AG20443 (cell line): ENCODE measurements around the gene PCBP3.

ENCODE experiments used
- DNase-seq: peaks from one replicate; pipeline ENCODE4 v3.0.0; 2012; ENCODE audit warnings: low spot score, mixed read lengths

Gene PCBP3

DNA sequence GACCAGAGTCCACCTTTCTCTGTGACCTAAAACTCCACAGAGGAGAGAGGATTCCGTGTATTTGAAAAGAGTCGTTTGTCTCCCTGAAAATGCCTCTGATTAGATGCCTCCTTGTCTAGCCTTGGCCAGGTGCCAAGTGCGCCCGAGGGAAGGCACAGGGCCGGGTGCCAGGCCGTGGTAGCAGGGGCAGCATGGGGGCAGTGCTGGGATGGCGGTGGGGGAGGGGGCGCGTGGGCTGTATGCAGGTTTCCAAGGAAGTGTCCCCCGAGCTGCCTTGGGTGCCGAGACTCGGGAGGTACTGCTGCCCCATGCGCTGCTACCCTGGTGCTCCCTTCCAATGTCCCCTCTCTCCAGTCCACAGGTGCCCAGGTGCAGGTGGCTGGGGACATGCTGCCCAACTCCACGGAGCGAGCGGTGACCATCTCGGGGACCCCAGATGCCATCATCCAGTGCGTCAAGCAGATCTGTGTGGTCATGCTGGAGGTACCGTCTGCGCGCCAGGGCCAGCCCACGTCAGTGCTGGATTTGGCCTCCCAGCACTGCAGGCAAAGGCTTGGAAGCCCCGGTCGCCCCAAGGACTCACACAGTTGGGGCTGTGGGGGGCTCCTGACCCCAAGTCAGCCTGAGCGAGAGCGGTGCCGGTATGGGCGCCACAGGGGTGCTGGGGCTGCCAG, 267.2 kb downstream of the PCBP3 start:
- no peak for DNase-seq

DNA sequence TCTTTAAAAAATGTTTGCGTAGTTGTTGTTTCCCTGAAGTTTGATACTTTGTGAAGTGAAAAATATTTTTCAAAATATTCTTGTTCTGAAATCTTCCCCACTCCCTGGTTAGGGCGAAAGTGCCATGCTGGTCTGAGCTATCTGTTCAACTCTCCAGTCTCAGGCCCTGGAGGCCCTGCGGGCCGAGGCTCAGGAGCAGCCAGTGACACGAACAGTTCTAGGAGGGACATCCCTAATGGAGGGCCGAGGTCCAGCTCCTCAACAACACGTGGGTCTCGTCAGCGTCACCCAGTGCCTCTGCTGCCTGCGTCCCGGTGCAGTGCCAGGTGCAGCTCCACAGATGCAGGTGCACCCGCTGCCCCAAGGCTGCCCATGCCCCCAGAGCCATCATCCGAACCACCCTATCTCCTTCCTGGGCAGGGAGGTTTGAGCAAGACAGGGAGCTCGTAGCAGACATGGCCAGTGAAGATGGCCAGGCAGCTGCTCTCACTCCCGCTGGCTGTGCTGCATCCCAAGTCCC, 268.3 kb downstream of the PCBP3 start:
- DNase-seq: no peak

DNA sequence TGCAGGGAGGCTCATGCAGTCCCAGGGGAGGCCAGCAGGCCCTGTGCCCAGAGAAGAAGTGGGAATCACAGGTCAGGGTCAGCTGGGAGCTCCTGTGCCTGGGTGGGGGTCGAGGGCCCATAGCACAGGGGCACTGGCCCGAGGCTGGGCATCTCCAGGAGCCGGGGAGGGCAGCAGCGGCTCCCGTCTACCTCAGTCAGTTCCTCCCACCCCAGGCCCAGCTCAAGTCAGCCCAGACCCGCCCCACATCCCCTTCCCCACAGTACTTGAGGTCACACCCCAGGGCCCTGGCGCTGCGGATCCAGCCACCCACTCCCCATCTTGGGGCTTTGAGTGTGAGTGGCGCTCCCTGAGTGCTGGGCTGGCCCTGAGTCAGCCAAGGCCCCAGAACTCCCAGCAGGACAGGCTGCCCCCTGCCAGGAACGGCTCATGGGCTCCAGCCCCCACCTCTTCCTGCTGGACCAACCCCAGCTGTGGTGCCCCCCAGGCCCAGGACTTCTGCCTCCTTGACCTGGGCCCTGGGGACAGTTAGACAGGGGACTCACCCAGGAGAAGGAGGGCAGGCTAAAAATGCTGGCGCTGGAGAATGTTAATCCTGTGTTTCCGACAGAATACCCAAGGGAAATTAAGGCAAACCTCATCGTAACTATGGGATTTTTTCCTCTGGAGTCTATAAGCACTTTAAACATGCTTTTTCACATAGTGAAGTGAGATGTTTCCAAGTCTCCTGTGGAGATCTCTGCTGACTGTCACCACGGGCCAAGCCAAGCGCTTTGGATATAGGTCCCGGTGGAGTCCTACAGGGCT, 269.3 kb downstream of the PCBP3 start:
- DNase-seq: no peak

DNA sequence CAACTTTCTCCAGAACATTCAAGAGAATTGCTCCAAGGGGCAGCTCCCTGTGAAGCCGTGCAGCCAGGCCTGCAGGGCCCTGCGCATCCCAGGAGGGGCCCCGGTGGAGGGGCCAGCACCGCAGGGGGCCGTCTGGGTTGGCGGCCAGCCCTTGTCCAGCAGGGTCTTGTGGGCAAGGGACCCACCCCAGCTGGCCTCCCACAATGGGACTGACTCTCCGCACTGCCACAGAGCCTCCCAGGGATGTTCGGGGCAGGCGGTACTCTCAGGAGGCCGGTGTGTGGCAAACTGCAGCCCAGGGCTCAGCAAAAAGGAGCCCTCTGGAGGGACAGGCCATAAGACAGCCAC, 269.9 kb downstream of the PCBP3 start:
- no peak for DNase-seq

DNA sequence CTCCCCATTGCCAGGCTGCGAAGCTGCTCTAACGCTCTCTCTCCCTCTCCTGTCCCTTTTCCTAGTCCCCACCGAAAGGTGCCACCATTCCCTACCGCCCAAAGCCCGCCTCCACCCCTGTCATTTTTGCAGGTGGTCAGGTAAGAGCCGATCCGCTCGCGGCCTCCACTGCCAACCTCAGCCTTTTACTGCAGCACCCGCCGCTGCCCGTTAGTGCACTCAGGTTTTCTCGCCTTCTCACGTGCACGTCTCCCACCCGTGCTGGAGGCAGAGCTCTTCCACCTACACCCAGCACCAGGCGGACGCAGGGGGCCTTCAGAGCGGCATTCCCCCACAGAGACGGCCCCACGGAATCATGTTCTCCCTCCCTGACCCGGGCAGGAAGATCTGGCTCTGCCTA, 270.4 kb downstream of the PCBP3 start:
- DNase-seq: no peak

DNA sequence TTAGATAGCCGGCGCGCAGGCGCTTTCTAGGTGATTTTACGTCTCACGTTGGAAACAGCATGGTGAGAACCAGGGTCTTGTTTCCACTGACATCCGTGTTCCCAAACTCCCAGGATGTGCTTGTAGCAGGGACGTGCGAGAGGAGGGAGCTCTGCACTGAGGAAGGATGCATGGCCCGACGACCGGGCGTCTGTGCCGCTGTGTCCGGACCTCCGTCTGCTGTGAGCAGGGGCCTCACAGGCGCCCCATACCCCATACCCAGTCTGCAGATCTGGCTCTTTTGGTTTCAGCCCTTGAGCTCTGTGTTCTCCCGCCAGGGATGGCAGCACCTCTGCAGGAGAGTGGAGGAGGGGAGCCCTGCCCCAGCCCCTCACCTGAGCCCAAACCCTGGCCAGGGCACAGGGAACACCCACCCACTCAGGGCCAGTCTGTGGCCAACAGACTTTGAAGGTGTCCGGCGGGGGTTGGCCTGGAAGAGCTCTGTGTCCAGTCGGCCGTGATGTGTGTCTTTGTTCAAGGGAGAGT, 270.9 kb downstream of the PCBP3 start:
- no peak for DNase-seq

DNA sequence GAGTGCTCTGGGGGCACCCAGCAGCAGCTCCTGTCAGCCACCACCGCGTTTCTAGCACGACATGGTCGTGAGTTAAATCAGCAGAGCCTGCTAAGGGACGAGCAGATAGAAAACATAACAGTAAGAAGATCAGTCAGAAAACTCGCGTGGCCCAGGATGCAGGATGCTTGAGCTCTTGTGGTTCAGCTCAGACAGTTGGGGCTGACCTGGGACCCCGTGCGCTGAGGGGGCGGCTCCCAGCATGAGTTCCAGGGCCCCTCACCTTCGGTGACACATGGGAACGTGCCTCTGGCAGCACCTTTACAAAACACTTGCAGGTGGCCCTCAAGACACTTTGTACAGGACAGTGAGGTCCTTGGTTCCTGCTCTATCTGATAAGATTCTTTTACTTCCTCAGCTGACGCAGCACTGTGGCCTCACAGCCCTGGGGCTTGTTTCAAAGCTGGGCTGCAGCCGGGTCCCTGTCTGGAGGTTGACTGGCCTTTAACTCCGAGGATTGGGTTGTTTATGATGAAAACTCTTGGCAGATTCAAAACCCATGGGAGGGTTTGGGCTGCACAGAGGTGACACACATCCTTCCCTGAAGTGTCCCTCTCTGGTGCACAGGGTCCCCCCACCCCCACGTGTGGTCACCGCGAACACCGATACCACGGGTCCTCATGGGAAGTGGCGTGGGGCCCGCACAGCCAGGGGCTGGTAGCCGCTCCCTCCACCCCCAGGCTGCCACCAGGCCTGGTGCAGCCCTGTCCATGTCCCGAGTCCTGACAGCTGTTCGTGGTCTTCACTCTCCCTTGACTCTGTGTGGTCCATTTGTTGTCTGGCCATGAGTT, 272.7 kb downstream of the PCBP3 start:
- DNase-seq: no peak

DNA sequence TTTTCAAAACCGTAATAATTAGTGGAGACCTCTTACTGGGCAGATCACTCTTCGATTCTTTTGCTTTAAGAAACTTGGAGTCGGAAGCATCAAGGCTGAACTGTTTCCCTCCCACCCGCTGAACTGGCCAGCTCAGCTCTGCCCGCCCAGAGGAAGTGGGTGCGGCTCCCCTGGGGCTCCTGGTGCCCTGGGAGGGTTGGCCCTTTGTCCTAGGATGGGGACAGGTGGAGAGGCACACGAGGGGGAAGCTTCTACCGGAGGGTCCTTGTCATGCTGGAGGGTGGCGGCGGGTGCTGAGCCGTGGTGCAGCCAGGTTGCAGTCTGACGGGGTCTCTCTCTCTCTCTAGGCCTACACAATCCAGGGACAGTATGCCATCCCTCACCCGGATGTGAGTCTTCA, 273.7 kb downstream of the PCBP3 start:
- no peak for DNase-seq

DNA sequence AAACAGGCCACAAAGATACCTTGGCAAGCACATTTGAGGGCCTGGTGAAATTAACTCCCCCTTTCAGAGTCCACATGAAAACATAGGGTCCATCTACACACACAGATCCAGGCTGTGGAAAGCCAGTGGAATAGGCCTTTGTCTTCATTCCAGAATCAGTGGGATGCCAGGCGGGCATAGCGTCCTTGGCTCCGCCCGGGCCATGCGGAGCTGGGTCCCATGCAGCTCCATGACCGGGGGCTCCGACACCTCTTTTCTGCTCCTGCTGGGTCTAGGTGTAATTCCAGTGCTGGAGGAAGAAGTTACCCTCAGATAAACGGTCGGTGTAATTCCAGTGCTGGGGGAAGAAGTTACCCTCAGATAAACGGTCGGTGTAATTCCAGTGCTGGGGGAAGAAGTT, 274.5 kb downstream of the PCBP3 start:
- no peak for DNase-seq

DNA sequence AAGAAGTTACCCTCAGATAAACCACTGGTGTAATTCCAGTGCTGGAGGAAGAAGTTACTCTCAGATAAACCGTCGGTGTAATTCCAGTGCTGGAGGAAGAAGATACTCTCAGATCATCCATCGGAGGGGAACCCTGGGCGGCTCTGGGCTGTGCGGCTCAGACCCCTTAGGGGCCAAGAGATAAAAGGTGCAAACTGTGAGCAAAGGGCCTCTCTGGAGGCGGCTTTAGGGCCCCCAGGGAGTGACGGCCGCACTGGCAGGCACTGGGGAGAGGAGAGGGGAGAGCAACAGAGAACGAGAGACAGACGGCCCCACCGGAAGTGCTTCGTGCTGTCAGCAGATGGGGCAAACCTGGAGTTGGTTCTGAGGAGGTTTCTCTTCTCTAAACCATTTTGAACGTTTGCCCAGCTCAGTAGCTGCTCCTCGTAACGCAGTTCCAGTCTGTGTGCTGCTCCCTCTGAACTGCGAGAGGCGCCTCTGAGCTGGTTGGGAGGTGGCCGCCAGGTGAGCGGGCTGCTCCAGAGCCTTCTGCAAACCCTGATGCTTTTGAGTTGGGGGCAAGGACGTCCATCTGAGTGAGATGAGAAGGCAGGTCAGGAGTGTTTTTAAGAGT, 275.4 kb downstream of the PCBP3 start:
- DNase-seq: no peak

DNA sequence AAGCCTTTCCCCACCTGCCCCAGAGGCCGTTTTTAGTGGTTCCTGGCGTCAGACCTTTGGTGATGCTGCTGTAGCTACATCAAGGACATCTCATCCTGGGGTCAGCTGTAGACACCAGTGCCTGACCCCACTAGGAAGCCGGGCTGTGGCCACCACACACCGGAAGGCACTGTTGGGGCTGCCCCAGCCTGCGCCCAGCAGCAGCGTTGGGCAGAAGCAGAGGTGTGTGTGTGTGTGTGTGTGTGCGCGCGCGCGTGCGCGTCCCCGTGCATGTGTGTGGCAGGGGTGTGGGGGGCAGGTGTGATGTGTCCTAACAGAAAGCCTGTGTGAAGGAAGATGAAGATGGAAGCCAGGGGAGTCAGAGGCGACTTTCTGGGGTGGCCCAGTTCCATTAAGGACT, 276.1 kb downstream of the PCBP3 start:
- no peak for DNase-seq

DNA sequence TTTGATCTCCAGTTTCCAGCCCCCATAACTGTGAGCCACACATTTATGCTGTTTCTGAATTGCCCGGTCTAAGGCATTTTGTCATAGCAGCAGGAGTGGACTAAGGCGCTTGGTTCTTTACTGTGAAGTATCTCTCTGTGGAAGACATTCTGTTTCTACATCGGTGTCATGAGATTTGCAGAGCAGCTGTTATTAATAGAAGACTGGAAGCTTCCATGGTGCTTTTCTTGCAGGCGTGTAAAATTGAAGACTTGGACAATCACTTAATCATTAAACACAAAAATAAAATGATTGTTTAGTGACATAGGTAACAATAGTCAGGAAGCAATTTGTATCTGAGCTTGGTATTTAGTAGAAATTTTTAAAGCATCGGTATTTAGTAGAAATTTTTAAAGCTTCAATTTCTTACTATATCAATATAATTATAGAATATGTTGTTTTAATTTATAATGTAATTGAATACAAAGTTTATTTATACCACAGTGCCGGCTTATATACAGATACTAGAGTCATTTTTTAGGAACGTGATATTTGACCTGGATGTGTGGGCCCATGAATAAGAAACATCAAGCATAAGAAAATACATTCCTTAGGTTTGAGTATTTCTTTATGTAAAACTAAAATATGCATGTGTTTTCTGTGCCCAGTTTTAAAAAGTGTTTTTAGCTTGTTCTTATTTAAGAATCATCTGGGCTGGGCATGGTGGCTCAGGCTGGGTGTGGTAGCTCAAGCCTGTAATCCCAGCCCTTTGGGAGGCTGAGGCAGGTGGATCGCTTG, 277.5 kb downstream of the PCBP3 start:
- no peak for DNase-seq

DNA sequence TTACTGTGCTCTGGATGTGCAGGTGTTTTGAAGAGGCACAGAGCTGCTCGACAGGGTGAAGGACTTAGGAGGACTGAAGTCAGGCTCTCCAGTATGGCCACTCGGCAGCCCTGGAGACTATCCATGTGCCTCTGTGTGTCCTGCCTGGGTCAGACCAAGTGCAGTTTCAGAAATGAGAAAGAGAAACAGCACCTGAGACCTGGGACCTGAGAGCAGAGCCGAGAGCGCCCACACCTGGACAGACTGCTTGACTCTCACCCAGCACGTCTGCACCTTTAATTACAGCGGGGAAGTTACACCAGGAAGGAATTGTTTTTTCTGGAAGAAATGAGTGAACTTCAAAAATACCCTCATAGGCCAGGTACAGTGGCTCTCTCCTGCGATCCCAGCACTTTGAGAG, 278.4 kb downstream of the PCBP3 start:
- DNase-seq: no peak

DNA sequence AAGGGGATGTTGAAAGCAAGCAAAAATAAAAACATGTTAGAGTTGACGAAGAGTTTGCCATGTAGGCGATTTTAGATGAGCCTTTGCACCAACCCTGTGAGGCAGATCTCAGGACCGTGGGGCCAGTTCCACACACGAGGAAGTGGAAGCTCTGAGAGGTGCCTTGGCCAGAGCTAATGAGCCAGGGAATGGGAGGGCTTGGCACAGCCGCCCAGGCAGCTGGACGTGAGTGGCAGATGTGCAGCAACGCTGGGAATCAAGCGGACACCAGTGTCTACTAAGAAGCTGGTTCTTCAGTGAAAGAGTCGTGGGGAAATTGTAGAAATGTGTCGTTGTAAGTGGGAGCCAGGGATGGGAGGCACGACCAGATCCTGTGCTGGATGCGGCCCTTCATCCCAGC, 279.1 kb downstream of the PCBP3 start:
- no peak for DNase-seq

DNA sequence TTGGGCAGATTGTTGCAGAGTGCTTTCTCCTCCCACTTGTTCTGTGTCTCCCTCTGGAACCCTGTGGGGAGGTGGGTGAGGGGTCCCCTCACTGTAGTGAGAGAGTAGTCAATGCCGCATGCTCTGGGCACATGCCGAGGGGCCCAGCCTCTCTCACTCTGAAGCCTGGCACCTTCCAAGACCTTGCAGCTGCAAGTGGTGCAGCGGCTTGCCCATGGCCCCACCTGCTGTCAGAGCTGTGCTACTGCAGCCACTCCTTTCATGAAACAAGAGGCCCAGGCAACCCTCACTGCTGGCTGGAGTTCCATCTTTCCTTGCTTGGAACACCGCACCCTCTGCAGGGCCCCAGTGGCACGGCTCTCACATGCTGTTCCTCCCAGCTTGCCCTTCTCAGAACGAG, 279.6 kb downstream of the PCBP3 start:
- DNase-seq: peak; percentile 94

DNA sequence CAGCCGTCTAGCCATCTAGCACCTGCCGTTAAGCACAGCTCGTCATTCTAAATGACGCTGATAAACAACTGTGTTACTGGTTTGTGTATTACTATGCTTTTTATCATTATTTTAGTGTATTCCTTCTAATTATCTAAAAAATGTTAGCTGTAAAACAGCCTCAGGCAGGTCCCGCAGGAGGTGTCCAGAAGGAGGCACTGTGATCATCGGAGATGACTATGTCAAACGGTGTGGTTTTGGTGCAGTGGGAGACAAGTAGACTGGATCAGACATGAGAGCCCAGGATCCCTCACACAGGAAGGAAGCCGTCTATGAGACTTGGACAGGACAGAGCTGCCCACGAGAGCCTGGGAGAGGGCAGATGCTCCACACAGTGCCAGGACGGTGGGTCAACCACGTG, 282.8 kb downstream of the PCBP3 start:
- no peak for DNase-seq

DNA sequence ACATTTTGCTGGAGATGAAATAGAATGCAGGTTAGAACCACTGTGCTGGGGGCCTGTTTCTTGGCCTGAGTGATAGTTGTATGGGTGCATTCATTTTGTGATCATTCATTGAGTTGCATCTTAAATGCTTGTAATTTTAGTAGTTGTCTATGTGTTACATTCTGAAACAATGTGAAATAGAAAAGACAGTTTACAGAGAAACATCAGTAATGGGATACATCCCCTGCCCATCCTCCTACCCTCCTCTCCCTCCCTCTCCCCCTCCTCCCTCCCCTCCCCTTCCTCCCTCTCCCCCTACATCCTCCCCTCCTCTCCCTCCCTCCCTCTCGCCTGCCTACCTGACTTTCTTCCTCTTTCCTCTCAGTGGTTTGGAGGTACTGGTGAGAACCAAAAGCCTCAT, 283.5 kb downstream of the PCBP3 start:
- no peak for DNase-seq

DNA sequence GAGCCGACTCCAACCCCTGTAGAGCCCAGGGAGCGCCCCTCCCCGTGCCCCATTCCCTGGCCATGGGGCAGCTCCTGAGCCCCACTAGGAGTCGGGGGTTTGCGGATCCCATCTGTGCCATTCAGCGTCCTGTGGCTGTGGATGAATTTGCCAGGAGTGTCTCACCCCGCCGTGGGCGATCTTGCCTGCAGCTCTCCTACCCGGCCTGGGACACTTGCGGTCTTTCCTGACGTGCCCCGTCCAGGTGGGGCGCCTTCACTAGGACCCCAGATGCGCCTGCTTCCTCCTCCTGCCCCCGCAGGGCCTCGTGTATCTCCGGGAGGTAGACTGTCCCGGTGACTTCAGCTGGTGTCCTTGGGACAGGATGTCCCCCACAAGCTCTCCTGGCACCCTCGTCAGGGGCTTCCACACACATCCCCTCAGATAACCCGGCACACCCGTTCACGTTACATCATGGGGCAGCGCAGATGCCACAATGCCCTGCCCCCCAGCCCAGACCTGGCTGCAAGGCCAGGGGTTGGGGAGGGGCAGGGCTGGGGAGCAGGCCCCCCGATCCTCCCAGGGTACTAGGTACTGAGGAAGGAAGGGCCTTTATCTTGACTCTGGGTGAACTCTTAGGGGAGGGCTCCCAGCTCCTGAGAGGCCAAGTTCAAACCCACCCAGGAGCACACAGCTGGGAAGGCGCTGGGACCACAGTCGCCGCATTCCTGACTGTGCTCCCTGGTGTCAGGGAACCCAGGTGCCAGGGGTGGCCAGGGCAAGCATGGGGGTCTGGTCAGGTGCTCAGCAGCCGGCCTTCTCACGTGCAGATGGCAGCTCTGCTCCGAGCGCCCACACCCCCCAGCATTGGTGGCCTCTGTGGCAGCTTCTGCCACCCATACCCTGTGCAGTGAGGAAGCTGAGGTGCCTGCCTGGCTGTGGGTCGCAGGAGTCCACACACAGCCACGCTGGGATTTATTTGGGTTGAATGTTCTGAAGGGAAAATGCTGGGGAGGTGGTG, 284.6 kb downstream of the PCBP3 start:
- DNase-seq: peak; percentile 30

DNA sequence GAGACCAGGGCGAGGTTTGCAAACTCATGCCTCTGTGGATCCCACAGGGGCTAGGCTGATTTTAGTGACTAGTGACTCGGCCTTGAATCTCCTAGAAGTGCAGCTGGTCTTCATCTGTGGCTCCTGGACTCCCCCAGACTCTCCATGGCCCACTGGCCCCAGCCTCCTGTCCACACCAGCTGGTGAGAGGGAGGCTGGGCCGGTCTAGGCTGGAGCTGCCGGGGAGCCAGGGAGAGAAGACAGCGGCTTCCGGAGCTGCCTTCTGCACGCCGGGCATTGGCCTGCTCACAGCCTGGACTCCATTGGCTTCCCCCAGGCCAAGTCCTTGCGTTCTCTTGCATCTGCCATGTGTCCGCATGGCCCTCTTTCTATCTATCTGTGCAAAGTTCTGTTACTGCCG, 285.9 kb downstream of the PCBP3 start:
- no peak for DNase-seq

DNA sequence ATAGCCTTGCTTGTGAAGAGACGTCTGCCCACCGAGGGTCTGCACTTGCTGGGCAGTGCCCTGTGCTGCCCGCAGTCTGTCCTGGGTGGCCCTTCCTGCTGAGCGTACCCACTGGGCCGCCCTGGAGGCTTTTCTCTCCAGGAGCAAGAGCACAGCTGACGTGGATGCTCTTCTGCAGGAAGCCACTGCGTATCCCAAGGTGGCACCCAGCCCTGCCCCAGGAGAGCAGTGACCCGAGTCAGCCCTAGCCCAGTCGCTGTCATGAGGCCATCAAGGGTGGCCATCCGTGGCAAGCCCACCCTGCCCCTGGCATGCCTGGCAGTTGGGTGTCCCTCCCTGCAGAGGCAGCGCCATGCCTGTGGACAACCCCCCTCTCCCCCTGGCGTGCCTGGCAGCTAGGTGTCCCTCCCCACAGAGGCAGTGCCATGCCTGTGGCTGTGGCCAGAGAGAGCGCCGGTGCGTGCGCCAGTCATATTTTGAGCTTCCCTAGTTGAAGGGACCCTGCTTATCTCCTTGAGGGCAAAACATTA, 286.8 kb downstream of the PCBP3 start:
- no peak for DNase-seq
